Smooth muscle cell (in vitro differentiated cells): Measurements from ENCODE around the gene KDELR3. TPM values are rescaled to one million over a fixed set of nuclear protein-coding genes. Genes with fewer than 3 reads are reported as not detected.

Source experiments
- DNase-seq: peaks from one replicate; lab custom pipeline; 2025; ENCODE audit not compliant: unreplicated experiment; lab: John Stamatoyannopoulos, UW
- H2AFZ ChIP-seq: fragments of 200-600 bp; sonication (generic); 2 replicates; pipeline ENCODE4 v1.6.0; 2016; ENCODE audit warnings: antibody characterized with exemption, low read depth, mild to moderate bottlenecking
- H3F3A ChIP-seq: fragments of 200-600 bp; sonication (generic); 2 replicates; pipeline ENCODE4 v1.6.0; 2017; ENCODE audit warnings: antibody characterized with exemption, low read depth
- H3K27ac ChIP-seq: fragments of 200-600 bp; sonication (generic); 2 replicates; pipeline ENCODE4 v1.5.1; 2016; ENCODE audit warnings: low read depth, mild to moderate bottlenecking
- H3K27me3 ChIP-seq: fragments of 200-600 bp; sonication (generic); 2 replicates; pipeline ENCODE4 v1.6.1; 2016; ENCODE audit warnings: low read depth, mild to moderate bottlenecking
- H3K36me3 ChIP-seq: fragments of 200-600 bp; sonication (generic); 2 replicates; pipeline ENCODE4 v1.5.1; 2016; ENCODE audit warnings: low read depth
- H3K4me1 ChIP-seq: fragments of 200-600 bp; sonication (generic); 2 replicates; pipeline ENCODE4 v1.5.1; 2016; ENCODE audit warnings: low read depth
- H3K4me2 ChIP-seq: fragments of 200-600 bp; sonication (generic); 2 replicates; pipeline ENCODE4 v1.6.0; 2016; ENCODE audit warnings: mild to moderate bottlenecking
- H3K4me3 ChIP-seq: fragments of 200-600 bp; sonication (generic); 2 replicates; pipeline ENCODE4 v1.5.1; 2016; ENCODE audit warnings: mild to moderate bottlenecking
- H3K79me2 ChIP-seq: fragments of 200-600 bp; sonication (generic); 2 replicates; pipeline ENCODE4 v1.6.0; 2016; ENCODE audit warnings: low read depth, mild to moderate bottlenecking
- H3K9ac ChIP-seq: fragments of 200-600 bp; sonication (generic); 2 replicates; pipeline ENCODE4 v1.6.0; 2016; ENCODE audit warnings: low read depth
- H3K9me3 ChIP-seq: fragments of 200-600 bp; sonication (generic); replicated peaks from 2 replicates; pipeline ENCODE4 v1.5.1; 2016; ENCODE audit warnings: low read depth
- H4K20me1 ChIP-seq: fragments of 200-600 bp; sonication (generic); 2 replicates; pipeline ENCODE4 v1.6.0; 2016; ENCODE audit warnings: low read depth
- WGBS: methylation state at CpG from one replicate; pipeline ENCODE4 v1.1.7; 2016; ENCODE audit warnings: low lambda C conversion rate; 5-methylcytosine and 5-hydroxymethylcytosine counted together
- polyA plus RNA-seq: library from polyadenylated mRNA; unstranded; fragments of >200 nt; fragmentation: Nextera tagmentation; extraction: Ambion mirVana; gene quantifications from 2 replicates; pipeline ENCODE4 v1.2.1, GENCODE V29; 2016
- total RNA-seq: library from RNA; depleted of rRNA; stranded (reverse); fragments of >200 nt; gene quantifications from 2 replicates; pipeline ENCODE4 v1.2.3, GENCODE V29; 2014
- TF ChIP-seq, protein P1 (sequence below): fragments of 200-600 bp; sonication (generic); IDR thresholded peaks from 2 replicates; pipeline ENCODE4 v1.5.1; 2017; ENCODE audit warnings: borderline replicate concordance, mild to moderate bottlenecking, antibody characterized with exemption; ENCODE audit not compliant: insufficient read depth, poor library complexity, severe bottlenecking

Gene KDELR3
- total and polyA plus RNA-seq, 2 experiments from 2014 or later: 163 to 252 TPM

- no peak overlapping the region for H3K9ac ChIP-seq
- no peak overlapping the region for H2AFZ ChIP-seq
- H3K79me2 ChIP-seq: no peaks in the 10 kb centered on the region
- DNase-seq: no peak
- H4K20me1 ChIP-seq: no peaks in the 10 kb centered on the region
- H3K4me2 ChIP-seq: no peak overlapping the region
- no peaks in the 10 kb centered on the region for H3K9me3 ChIP-seq
- H3K27ac ChIP-seq: no peak overlapping the region
- no peaks in the 10 kb centered on the region for H3K4me1 ChIP-seq
- no peaks in the 10 kb centered on the region for H3K27me3 ChIP-seq
- no peaks in the 10 kb centered on the region for H3K36me3 ChIP-seq
- WGBS: 93% methylated on average over 4 of the region's 4 CpGs
- no peaks in the 10 kb centered on the region for H3F3A ChIP-seq
- TF ChIP-seq, protein P1, sequence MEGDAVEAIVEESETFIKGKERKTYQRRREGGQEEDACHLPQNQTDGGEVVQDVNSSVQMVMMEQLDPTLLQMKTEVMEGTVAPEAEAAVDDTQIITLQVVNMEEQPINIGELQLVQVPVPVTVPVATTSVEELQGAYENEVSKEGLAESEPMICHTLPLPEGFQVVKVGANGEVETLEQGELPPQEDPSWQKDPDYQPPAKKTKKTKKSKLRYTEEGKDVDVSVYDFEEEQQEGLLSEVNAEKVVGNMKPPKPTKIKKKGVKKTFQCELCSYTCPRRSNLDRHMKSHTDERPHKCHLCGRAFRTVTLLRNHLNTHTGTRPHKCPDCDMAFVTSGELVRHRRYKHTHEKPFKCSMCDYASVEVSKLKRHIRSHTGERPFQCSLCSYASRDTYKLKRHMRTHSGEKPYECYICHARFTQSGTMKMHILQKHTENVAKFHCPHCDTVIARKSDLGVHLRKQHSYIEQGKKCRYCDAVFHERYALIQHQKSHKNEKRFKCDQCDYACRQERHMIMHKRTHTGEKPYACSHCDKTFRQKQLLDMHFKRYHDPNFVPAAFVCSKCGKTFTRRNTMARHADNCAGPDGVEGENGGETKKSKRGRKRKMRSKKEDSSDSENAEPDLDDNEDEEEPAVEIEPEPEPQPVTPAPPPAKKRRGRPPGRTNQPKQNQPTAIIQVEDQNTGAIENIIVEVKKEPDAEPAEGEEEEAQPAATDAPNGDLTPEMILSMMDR: no peak
- no peak overlapping the region for H3K4me3 ChIP-seq
These were observed 47.2 kb upstream of the KDELR3 start for GRCh38 chr22:38420734-38421133.

- no peak overlapping the region for H3K9ac ChIP-seq
- H3K9me3 ChIP-seq: no peaks in the 10 kb centered on the region
- H3K36me3 ChIP-seq: no peaks in the 10 kb centered on the region
- TF ChIP-seq, protein P1: no peak
- no peaks in the 10 kb centered on the region for H3K4me1 ChIP-seq
- no peaks in the 10 kb centered on the region for H4K20me1 ChIP-seq
- no peaks in the 10 kb centered on the region for H3F3A ChIP-seq
- no peaks in the 10 kb centered on the region for H3K79me2 ChIP-seq
- no peak for DNase-seq
- WGBS: 74% methylated on average over 21 of the region's 21 CpGs
- H3K4me3 ChIP-seq: no peak overlapping the region
- no peak overlapping the region for H3K4me2 ChIP-seq
- H2AFZ ChIP-seq: no peak overlapping the region
- no peak overlapping the region for H3K27ac ChIP-seq
- no peaks in the 10 kb centered on the region for H3K27me3 ChIP-seq
These were observed 45.0 kb upstream of the KDELR3 start for GRCh38 chr22:38422611-38423511.

DNA sequence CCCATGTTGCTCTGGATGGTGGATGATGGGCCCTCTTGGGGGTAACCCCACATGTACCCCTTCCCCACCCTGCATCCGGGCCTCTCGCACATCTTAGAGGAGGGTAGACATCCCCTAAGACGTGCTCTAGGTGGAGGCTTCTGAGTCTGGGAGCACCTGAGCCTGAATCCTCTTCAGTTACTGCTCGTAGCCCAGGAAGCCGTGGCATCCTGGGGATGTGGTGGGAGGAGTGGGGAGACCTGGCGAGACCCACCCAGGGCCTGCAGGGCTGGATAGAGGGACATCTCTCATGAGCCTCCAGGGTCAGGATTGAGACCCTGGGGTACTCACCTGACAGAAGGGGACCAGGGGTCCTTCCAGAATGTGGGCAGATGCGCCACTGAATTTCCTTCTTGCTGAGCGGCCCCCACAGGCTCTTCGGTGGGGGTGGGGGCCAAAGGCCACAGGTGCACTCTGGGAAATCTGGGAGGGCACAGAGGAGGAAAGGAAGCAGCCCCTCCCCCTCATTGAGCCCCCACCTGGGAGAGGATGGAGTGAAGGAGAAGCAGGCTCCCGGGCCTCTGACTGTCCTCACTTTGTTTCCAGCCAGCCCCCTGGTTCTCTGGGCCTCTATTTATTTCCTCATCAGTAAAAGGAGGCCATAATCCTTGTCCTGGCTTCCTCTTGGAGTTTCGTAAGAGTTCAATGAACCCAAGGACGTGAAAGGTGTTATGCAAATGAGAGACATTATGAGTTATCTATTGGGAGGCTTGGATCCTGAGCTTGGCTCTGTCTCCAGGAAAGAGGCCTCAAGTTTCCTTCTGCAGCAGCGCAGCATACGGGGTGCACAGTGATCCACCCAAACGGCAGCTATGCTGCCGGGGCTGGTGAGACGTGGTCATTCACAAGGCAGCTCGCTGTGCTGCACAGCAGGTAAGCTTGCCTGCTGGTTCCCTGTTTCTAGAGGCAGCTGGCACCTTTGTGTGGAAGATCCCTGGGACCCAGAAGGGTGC, 44.1 kb upstream of the KDELR3 start:
- no peak overlapping the region for H2AFZ ChIP-seq
- no peak overlapping the region for H3K4me2 ChIP-seq
- H4K20me1 ChIP-seq: no peaks in the 10 kb centered on the region
- no peak overlapping the region for H3K27ac ChIP-seq
- no peaks in the 10 kb centered on the region for H3F3A ChIP-seq
- H3K9me3 ChIP-seq: no peaks in the 10 kb centered on the region
- no peaks in the 10 kb centered on the region for H3K4me1 ChIP-seq
- no peak for DNase-seq
- H3K36me3 ChIP-seq: no peaks in the 10 kb centered on the region
- no peak overlapping the region for H3K4me3 ChIP-seq
- no peak overlapping the region for H3K9ac ChIP-seq
- H3K79me2 ChIP-seq: no peaks in the 10 kb centered on the region
- TF ChIP-seq, protein P1: no peak
- no peaks in the 10 kb centered on the region for H3K27me3 ChIP-seq
- 89% methylated on average over 18 of the region's 18 CpGs for WGBS
